Loucy (cell line): Measurements from ENCODE around the gene UBE2D4.
"Not testable (repeated sequence)": the region's sequence is repeated elsewhere in the genome, so short reads cannot be mapped to it uniquely, and the experiment has no call there.

Experiments used
- CTCF ChIP-seq: fragments of 200-600 bp; sonication (generic); conservative IDR thresholded peaks from 2 replicates; pipeline ENCODE4 v1.5.1; 2014; ENCODE audit warnings: mild to moderate bottlenecking, antibody characterized with exemption, low read length
- EZH2phosphoT487 ChIP-seq: fragments of 200-600 bp; IDR thresholded peaks from 2 replicates; pipeline ENCODE4 v1.6.1; 2018; ENCODE audit warnings: antibody characterized with exemption, mild to moderate bottlenecking, moderate library complexity, borderline replicate concordance

- TF ChIP-seq CTCF, EZH2phosphoT487: not testable (repeated sequence)
These were observed 27.7 kb upstream of the UBE2D4 start for GRCh38 chr7:43898571-43898970.
